ENCODE results near the gene ASL.
"Not testable (repeated sequence)": the region's sequence is repeated elsewhere in the genome, so short reads cannot be mapped to it uniquely, and the experiment has no call there.

Gene ASL

GRCh38 chr7:66119245-66119850, 43.7 kb downstream of the ASL start:
- no peak for DNase-seq (ENCODE audit: low read depth in 2 of 2)

GRCh38 chr7:66123175-66123528, 47.5 kb downstream of the ASL start:
- DNase-seq (ENCODE audit: low read depth in 2 of 2), result no peak

- not testable (repeated sequence) for DNase-seq (ENCODE audit: low read depth in 2 of 2)
Measured at GRCh38 chr7:66124569-66124861, 48.9 kb downstream of the ASL start.

- no peak for DNase-seq (ENCODE audit: low read depth in 2 of 2)
Measured at GRCh38 chr7:66125052-66125694, 49.6 kb downstream of the ASL start.

GRCh38 chr7:66125781-66126352, 50.2 kb downstream of the ASL start:
- DNase-seq (ENCODE audit: low read depth in 2 of 2), result not testable (repeated sequence)

GRCh38 chr7:66127172-66127571, 51.6 kb downstream of the ASL start:
- not testable (repeated sequence) for DNase-seq (ENCODE audit: low read depth in 2 of 2)

GRCh38 chr7:66138994-66139752, 63.6 kb downstream of the ASL start:
- DNase-seq (ENCODE audit: low read depth in 2 of 2), result no peak

- DNase-seq (ENCODE audit: low read depth in 2 of 2), result no peak
Measured at GRCh38 chr7:66140924-66141323, 65.3 kb downstream of the ASL start.

- no peak for DNase-seq (ENCODE audit: low read depth in 2 of 2)
Measured at GRCh38 chr7:66142334-66142733, 66.7 kb downstream of the ASL start.

GRCh38 chr7:66142996-66143395, 67.4 kb downstream of the ASL start:
- no peak for DNase-seq (ENCODE audit: low read depth in 2 of 2)

Data from activated CD8-positive, alpha-beta memory T cell treated with anti-CD3 and anti-CD28 coated beads for 4 hours (primary cell).